Retinal pigment epithelial cell (primary cell): Measurements from ENCODE around the gene TMLHE.

Source experiments
- DNase-seq: peaks from one replicate; pipeline ENCODE4 v3.0.0-alpha.2; 2010; ENCODE audit warnings: low read depth
- H3K4me3 ChIP-seq: 2 replicates; pipeline ENCODE4 v1.5.1; 2011; ENCODE audit warnings: mild to moderate bottlenecking, low read length, control low read depth, moderate library complexity
- TF ChIP-seq, protein P1 (sequence below): conservative IDR thresholded peaks from 2 replicates; pipeline ENCODE4 v1.5.1; 2011; ENCODE audit warnings: low read depth, low read length, control low read depth, inconsistent platforms

The TMLHE gene

GRCh38 chrX:155615938-155616337 lies 3.2 kb upstream of the TMLHE start:
- DNase-seq: no peak
- TF ChIP-seq, protein P1, sequence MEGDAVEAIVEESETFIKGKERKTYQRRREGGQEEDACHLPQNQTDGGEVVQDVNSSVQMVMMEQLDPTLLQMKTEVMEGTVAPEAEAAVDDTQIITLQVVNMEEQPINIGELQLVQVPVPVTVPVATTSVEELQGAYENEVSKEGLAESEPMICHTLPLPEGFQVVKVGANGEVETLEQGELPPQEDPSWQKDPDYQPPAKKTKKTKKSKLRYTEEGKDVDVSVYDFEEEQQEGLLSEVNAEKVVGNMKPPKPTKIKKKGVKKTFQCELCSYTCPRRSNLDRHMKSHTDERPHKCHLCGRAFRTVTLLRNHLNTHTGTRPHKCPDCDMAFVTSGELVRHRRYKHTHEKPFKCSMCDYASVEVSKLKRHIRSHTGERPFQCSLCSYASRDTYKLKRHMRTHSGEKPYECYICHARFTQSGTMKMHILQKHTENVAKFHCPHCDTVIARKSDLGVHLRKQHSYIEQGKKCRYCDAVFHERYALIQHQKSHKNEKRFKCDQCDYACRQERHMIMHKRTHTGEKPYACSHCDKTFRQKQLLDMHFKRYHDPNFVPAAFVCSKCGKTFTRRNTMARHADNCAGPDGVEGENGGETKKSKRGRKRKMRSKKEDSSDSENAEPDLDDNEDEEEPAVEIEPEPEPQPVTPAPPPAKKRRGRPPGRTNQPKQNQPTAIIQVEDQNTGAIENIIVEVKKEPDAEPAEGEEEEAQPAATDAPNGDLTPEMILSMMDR: no peak
- no peak overlapping the region for H3K4me3 ChIP-seq

DNA sequence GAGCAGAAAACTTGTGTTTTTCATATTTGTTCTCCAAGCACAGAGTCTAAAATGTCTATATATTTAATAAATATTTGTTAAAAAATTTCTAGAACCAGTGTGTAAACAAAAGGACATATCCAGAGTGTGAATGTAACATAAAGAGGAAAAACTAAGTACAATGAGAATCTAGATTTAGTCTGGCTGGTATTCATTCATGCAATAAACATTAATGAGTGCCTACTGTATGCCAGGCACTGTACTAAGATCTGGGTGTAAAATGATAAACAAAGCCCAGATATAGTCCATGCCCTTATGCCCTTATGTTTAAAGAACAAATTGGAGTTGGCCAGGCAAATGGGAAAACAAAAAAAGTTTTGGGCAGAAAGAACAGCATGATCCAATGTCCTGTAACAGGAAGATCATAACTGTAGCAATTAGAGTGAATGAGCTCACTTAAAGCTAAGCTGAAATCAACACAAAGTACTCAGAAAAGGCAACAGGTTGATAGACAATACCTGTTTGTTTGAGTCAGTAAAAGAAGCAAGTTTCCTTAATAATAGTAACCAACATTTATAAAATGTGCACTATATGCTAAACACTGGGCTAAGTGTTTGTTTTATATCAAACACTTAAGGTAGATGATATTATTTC lies 1.3 kb upstream of the TMLHE start:
- no peak for DNase-seq
- no peak overlapping the region for H3K4me3 ChIP-seq
- TF ChIP-seq, protein P1: no peak

GRCh38 chrX:155611302-155611701 lies 1.4 kb downstream of the TMLHE start:
- DNase-seq: no peak
- peak overlapping the region; percentile 82 for H3K4me3 ChIP-seq
- TF ChIP-seq, protein P1: no peak

DNA sequence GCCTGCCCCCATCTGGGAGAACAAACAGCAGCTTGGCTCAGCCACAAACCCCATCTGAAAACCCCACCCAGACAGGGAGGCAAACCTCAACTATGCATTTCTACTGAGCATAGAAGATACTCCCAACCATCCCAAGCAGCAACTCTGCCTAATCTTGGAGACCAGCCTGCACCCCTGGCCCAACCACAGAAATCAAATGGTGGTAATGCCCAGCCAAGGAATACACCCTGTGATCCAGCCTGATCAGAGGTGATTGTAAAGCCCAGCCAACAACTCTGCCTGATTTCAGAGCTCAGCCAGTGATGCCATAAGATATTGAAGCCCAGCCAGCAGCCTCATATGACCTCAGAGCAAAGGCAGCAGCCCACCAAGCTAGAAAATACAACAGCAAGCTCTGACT lies 19.8 kb downstream of the TMLHE start:
- no peak for DNase-seq

DNA sequence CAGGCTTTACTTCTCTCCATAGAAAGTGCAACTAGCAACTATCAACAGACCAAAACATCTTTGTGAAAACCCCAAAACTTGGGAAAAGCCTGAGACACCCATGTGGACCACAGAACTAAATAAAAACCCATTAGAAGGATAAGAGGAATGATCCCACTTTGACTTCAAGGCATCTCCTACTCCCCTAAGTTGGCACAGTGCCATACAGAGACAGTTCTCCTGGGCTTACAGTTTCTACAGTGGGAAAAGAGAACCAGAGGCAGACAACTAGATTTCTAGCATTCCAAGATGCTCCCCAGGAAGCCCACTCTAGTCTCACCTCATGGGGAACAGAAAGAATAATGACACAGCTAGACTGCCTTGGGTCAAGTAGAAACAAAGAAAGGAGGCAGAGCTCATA lies 20.4 kb downstream of the TMLHE start:
- no peak for DNase-seq

More for the DNA sequence above, 19.8 kb downstream of the TMLHE start:
- TF ChIP-seq, protein P1: no peak
- H3K4me3 ChIP-seq: no peak overlapping the region

GRCh38 chrX:155577682-155578081 lies 35.1 kb downstream of the TMLHE start:
- DNase-seq: no peak
- TF ChIP-seq, protein P1: no peak
- no peak overlapping the region for H3K4me3 ChIP-seq

More for the DNA sequence above, 20.4 kb downstream of the TMLHE start:
- TF ChIP-seq, protein P1: no peak
- no peak overlapping the region for H3K4me3 ChIP-seq

GRCh38 chrX:155563099-155563498 lies 49.7 kb downstream of the TMLHE start:
- TF ChIP-seq, protein P1: no peak
- DNase-seq: no peak
- H3K4me3 ChIP-seq: no peak overlapping the region
